ENCODE results near the gene SLC35D3.
"Not testable (repeated sequence)": the region's sequence is repeated elsewhere in the genome, so short reads cannot be mapped to it uniquely, and the experiment has no call there.

Gene SLC35D3

GRCh38 chr6:136923116-136923953, 1.2 kb downstream of the SLC35D3 start:
- no peak for DNase-seq

- DNase-seq: no peak
Observed at GRCh38 chr6:136923954-136924673, 2.0 kb downstream of the SLC35D3 start.

- DNase-seq: no peak
Observed at GRCh38 chr6:136926383-136926782, 4.3 kb downstream of the SLC35D3 start.

- DNase-seq: no peak
Observed at GRCh38 chr6:136927292-136927691, 5.2 kb downstream of the SLC35D3 start.

- DNase-seq: no peak
Observed at GRCh38 chr6:136930528-136930927, 8.4 kb downstream of the SLC35D3 start.

GRCh38 chr6:136932599-136932998, 10.5 kb downstream of the SLC35D3 start:
- no peak for DNase-seq

GRCh38 chr6:136945072-136945471, 23.0 kb downstream of the SLC35D3 start:
- DNase-seq: no peak

GRCh38 chr6:136945711-136946121, 23.6 kb downstream of the SLC35D3 start:
- DNase-seq: no peak

GRCh38 chr6:136947037-136947436, 24.9 kb downstream of the SLC35D3 start:
- no peak for DNase-seq

GRCh38 chr6:136949957-136950356, 27.9 kb downstream of the SLC35D3 start:
- DNase-seq: not testable (repeated sequence)

- DNase-seq: no peak
Observed at GRCh38 chr6:136950436-136951126, 28.5 kb downstream of the SLC35D3 start.

- no peak for DNase-seq
Observed at GRCh38 chr6:136952714-136953260, 30.7 kb downstream of the SLC35D3 start.

- no peak for DNase-seq
Observed at GRCh38 chr6:136955123-136955522, 33.0 kb downstream of the SLC35D3 start.

- no peak for DNase-seq
Observed at GRCh38 chr6:136956590-136957544, 34.8 kb downstream of the SLC35D3 start.

GRCh38 chr6:136958168-136958567, 36.1 kb downstream of the SLC35D3 start:
- DNase-seq: no peak

- no peak for DNase-seq
Observed at GRCh38 chr6:136959471-136959891, 37.4 kb downstream of the SLC35D3 start.

- not testable (repeated sequence) for DNase-seq
Observed at GRCh38 chr6:136959935-136960334, 37.8 kb downstream of the SLC35D3 start.

- no peak for DNase-seq
Observed at GRCh38 chr6:136960781-136961180, 38.7 kb downstream of the SLC35D3 start.

GRCh38 chr6:136961848-136962247, 39.7 kb downstream of the SLC35D3 start:
- no peak for DNase-seq

- DNase-seq: peak; percentile 82
Observed at GRCh38 chr6:136962661-136963060, 40.6 kb downstream of the SLC35D3 start.

GRCh38 chr6:136963259-136963658, 41.2 kb downstream of the SLC35D3 start:
- no peak for DNase-seq

- DNase-seq: no peak
Observed at GRCh38 chr6:136964398-136964797, 42.3 kb downstream of the SLC35D3 start.

All from NCI-H1694 (cell line).